Epithelial cell of proximal tubule (primary cell): ENCODE data around the gene ATP2B2. TPM values are rescaled to one million over a fixed set of nuclear protein-coding genes. Genes with fewer than 3 reads are reported as not detected.

Source experiments
- DNase-seq: peaks from one replicate; pipeline ENCODE4 v3.0.0-alpha.2; 2011; ENCODE audit warnings: low read depth
- H3K4me3 ChIP-seq: 2 replicates; pipeline ENCODE4 v1.5.1; 2011; ENCODE audit warnings: low read depth, mild to moderate bottlenecking, low read length
- CTCF ChIP-seq: conservative IDR thresholded peaks from 2 replicates; pipeline ENCODE4 v1.5.1; 2012; ENCODE audit warnings: low read depth, mild to moderate bottlenecking, low read length
- total RNA-seq: library from RNA; depleted of rRNA; stranded (reverse); fragments of >200 nt; gene quantifications from 2 replicates; pipeline ENCODE4 v1.2.3, GENCODE V29; 2015

Gene ATP2B2
- total RNA-seq, 1 donor from 2014 or later = not detected

DNA sequence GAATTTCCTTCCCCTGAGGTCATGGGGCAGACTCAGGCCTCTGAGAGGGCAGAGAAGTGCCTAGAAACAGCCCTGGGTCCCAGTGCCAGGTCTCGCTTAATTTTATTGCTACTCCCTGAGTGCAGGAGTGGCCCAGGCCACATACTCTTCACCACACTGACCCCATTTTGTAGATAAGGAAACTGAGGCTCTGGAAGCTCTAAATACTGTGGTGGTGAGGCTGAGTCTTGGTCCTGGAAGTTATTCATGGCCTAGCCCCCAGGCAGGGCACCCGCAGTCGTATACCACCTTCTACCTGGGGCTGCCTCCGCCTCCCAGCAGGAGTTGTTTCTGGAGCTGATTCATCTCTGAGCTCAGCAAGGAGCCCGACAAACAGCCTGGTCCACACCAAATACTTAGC is 9.8 kb downstream of the ATP2B2 start:
- DNase-seq = no peak
- H3K4me3 ChIP-seq = no peak overlapping the region
- TF ChIP-seq CTCF = no peak

- DNase-seq = no peak
- TF ChIP-seq CTCF = no peak
- no peak overlapping the region for H3K4me3 ChIP-seq
Observed at GRCh38 chr3:10495003-10495402, 10.4 kb downstream of the ATP2B2 start.

GRCh38 chr3:10494180-10494579 is 11.2 kb downstream of the ATP2B2 start:
- no peak overlapping the region for H3K4me3 ChIP-seq
- no peak for TF ChIP-seq CTCF
- no peak for DNase-seq

- no peak for DNase-seq
- no peak for TF ChIP-seq CTCF
- H3K4me3 ChIP-seq = no peak overlapping the region
Observed at GRCh38 chr3:10493202-10493589, 12.2 kb downstream of the ATP2B2 start.

DNA sequence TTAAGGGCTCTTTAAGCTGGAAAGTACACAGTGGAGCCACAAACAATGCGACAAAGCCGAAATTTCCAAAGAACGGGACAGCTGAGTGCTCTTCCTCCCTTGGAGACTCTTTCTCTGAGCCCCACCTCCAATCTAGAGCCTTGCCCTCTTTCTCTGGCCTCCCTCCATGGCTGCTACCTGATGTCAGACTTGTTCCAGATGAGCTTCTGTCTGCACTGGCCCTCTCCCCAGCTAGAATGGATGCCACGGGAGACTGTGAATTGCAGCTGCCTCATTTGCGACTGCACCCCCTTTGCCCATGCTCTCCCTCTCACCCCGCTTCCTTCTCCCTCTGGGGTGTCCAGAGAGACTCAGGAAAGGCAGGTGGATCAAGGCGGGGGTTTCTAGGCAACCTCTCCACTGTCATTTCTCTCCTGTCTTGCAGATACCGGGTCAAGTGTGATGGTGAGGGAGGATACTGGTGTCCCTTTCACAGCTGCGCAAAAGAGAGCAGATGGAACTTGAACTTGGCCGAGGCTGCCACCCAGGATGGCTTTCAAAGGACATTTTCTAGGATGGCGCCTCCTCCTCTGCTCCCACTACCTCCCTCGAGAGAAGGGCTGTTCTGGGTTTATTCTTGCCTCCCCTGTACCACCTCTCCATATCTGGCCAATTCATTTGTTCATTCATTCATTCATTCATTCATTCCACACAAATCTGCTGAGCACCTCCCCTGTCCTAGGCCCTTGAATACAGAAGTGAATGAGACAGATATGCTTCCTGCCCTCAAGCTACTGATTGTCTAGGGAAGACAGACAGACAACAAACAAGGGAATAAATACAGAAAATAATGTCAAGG is 12.8 kb downstream of the ATP2B2 start:
- no peak for TF ChIP-seq CTCF
- DNase-seq = no peak

GRCh38 chr3:10489746-10490483 is 15.5 kb downstream of the ATP2B2 start:
- DNase-seq = no peak
- no peak for TF ChIP-seq CTCF

More for the DNA sequence above, 12.8 kb downstream of the ATP2B2 start:
- no peak overlapping the region for H3K4me3 ChIP-seq

More at GRCh38 chr3:10489746-10490483, 15.5 kb downstream of the ATP2B2 start:
- no peak overlapping the region for H3K4me3 ChIP-seq
